SIG-M5 (cell line): ENCODE data around the gene SEL1L3.
A peak's percentile ranks its signal among the peaks of the same experiment; 100 is the strongest.
"Not testable (repeated sequence)": the region's sequence is repeated elsewhere in the genome, so short reads cannot be mapped to it uniquely, and the experiment has no call there.

Experiments used
- DNase-seq: peaks from one replicate; lab custom pipeline; 2025; lab: John Stamatoyannopoulos, UW

SEL1L3 gene

GRCh38 chr4:25879587-25879986 lies 16.8 kb upstream of the SEL1L3 start:
- DNase-seq = no peak

GRCh38 chr4:25879091-25879584 lies 16.4 kb upstream of the SEL1L3 start:
- no peak for DNase-seq

- no peak for DNase-seq
Observed at GRCh38 chr4:25878676-25879075, 15.9 kb upstream of the SEL1L3 start.

GRCh38 chr4:25875281-25875745 lies 12.5 kb upstream of the SEL1L3 start:
- DNase-seq = no peak

GRCh38 chr4:25874655-25875054 lies 11.9 kb upstream of the SEL1L3 start:
- no peak for DNase-seq

GRCh38 chr4:25873632-25874129 lies 10.9 kb upstream of the SEL1L3 start:
- no peak for DNase-seq

- DNase-seq = no peak
Observed at GRCh38 chr4:25872851-25873631, 10.3 kb upstream of the SEL1L3 start.

GRCh38 chr4:25870081-25870480 lies 7.3 kb upstream of the SEL1L3 start:
- DNase-seq = no peak

GRCh38 chr4:25867781-25868294 lies 5.0 kb upstream of the SEL1L3 start:
- no peak for DNase-seq

GRCh38 chr4:25866401-25866800 lies 3.6 kb upstream of the SEL1L3 start:
- DNase-seq = not testable (repeated sequence)

- no peak for DNase-seq
Observed at GRCh38 chr4:25865586-25865985, 2.8 kb upstream of the SEL1L3 start.

GRCh38 chr4:25863831-25864418 lies 1.1 kb upstream of the SEL1L3 start:
- no peak for DNase-seq

- no peak for DNase-seq
Observed at GRCh38 chr4:25863347-25863784, 578 bp upstream of the SEL1L3 start.

GRCh38 chr4:25861951-25862410 lies 807 bp downstream of the SEL1L3 start:
- DNase-seq = no peak

- peak; percentile 20 for DNase-seq
Observed at GRCh38 chr4:25861280-25861950, 1.4 kb downstream of the SEL1L3 start.

GRCh38 chr4:25860586-25861279 lies 2.1 kb downstream of the SEL1L3 start:
- no peak for DNase-seq

GRCh38 chr4:25859429-25860148 lies 3.2 kb downstream of the SEL1L3 start:
- DNase-seq = no peak

GRCh38 chr4:25857851-25858400 lies 4.9 kb downstream of the SEL1L3 start:
- no peak for DNase-seq

- DNase-seq = no peak
Observed at GRCh38 chr4:25857403-25857802, 5.4 kb downstream of the SEL1L3 start.

GRCh38 chr4:25856756-25857155 lies 6.0 kb downstream of the SEL1L3 start:
- DNase-seq = no peak

- no peak for DNase-seq
Observed at GRCh38 chr4:25852103-25852502, 10.7 kb downstream of the SEL1L3 start.
